Measurements from ENCODE around the gene HSD17B14. TPM values are rescaled to one million over a fixed set of nuclear protein-coding genes. Genes with fewer than 3 reads are reported as not detected.
"Not testable (repeated sequence)": the region's sequence is repeated elsewhere in the genome, so short reads cannot be mapped to it uniquely, and the experiment has no call there.

The HSD17B14 gene
- total and polyA plus RNA-seq, 12 donors = 1.1 to 5.3 (median 2.8) TPM

GRCh38 chr19:48854103-48854502, 17.8 kb upstream of the HSD17B14 start:
- no peaks in the 10 kb centered on the region for H3K9me3 ChIP-seq
- peaks cover 0 to 12% (median 0%) of the 10 kb centered on the region in 9 donors for H3K4me1 ChIP-seq
- H3K27me3 ChIP-seq = no peaks in the 10 kb centered on the region
- H3K36me3 ChIP-seq = peaks cover 0 to 19% (median 0%) of the 10 kb centered on the region in 9 donors
- no peak overlapping the region for H3K4me3 ChIP-seq
- H3K27ac ChIP-seq = no peak overlapping the region
- WGBS, 2 donors = 84 to 88% methylated on average over 7 of the region's 7 CpGs
- ATAC-seq (no peak), DNase-seq (no peak)
- intact Hi-C loops (cut with DNase I) = no loop called here
- TF ChIP-seq CTCF (IDR thresholded peaks at IDR 0.05) = no peak

GRCh38 chr19:48853483-48853882, 17.2 kb upstream of the HSD17B14 start:
- TF ChIP-seq CTCF (IDR thresholded peaks at IDR 0.05) = no peak
- H3K9me3 ChIP-seq = no peaks in the 10 kb centered on the region
- DNase-seq (no peak), ATAC-seq (peak in 2 of 8 donors; percentile 20 to 53)
- H3K4me3 ChIP-seq = no peak overlapping the region
- 90 to 94% methylated on average over 8 of the region's 8 CpGs for WGBS, 2 donors
- H3K27me3 ChIP-seq = no peaks in the 10 kb centered on the region
- peaks cover 0 to 19% (median 0%) of the 10 kb centered on the region in 9 donors for H3K36me3 ChIP-seq
- intact Hi-C loops (cut with DNase I) = no loop called here
- H3K4me1 ChIP-seq = peaks cover 0 to 12% (median 0%) of the 10 kb centered on the region in 9 donors
- no peak overlapping the region for H3K27ac ChIP-seq

- no peaks in the 10 kb centered on the region for H3K27me3 ChIP-seq
- 91 to 95% methylated on average over 4 of the region's 4 CpGs for WGBS, 2 donors
- no peaks in the 10 kb centered on the region for H3K9me3 ChIP-seq
- peaks cover 0 to 27% (median 0%) of the 10 kb centered on the region in 9 donors for H3K36me3 ChIP-seq
- ATAC-seq = peak in 1 of 8 donors; percentile 15
- no peak overlapping the region for H3K27ac ChIP-seq
- peaks cover 0 to 6% (median 0%) of the 10 kb centered on the region in 9 donors for H3K4me1 ChIP-seq
- no peak for TF ChIP-seq CTCF (IDR thresholded peaks at IDR 0.05)
- intact Hi-C loops (cut with DNase I) = no loop called here
- no peak overlapping the region for H3K4me3 ChIP-seq
- no peak for DNase-seq
These were observed 16.0 kb upstream of the HSD17B14 start for GRCh38 chr19:48852292-48852691.

GRCh38 chr19:48846659-48847058, 10.4 kb upstream of the HSD17B14 start:
- H3K27me3 ChIP-seq, H3K9me3 ChIP-seq, H3K27ac ChIP-seq, DNase-seq, H3K4me1 ChIP-seq, H3K4me3 ChIP-seq, ATAC-seq: not testable (repeated sequence)
- intact Hi-C loops (cut with DNase I) = loop anchor here in 3 of 10 donors (10.0 kb wide), 1 partner anchor 172 kb away; the partner anchor contains the start of gene NTN5 (in 3 of the 3)
- WGBS, 2 donors = 96 to 99% methylated on average over 3 of the region's 3 CpGs
- H3K36me3 ChIP-seq = peaks cover 0 to 53% (median 4%) of the 10 kb centered on the region in 9 donors

GRCh38 chr19:48845384-48845783, 9.1 kb upstream of the HSD17B14 start:
- DNase-seq (no peak), ATAC-seq (no peak)
- H3K4me1 ChIP-seq = no peaks in the 10 kb centered on the region
- intact Hi-C loops (cut with DNase I) = loop anchor here in 3 of 10 donors (10.0 kb wide), 1 partner anchor 171 kb away; the partner anchor contains the start of gene NTN5 (in 3 of the 3)
- TF ChIP-seq CTCF (IDR thresholded peaks at IDR 0.05) = no peak
- no peak overlapping the region for H3K4me3 ChIP-seq
- H3K36me3 ChIP-seq = peaks cover 0 to 52% (median 4%) of the 10 kb centered on the region in 9 donors
- WGBS, 2 donors = 93% methylated on average over 15 of the region's 15 CpGs
- H3K9me3 ChIP-seq = no peaks in the 10 kb centered on the region
- H3K27ac ChIP-seq = no peak overlapping the region
- no peaks in the 10 kb centered on the region for H3K27me3 ChIP-seq

Measured in heart right ventricle (tissue), 16 donors.